GM12878 (cell line): Measurements from ENCODE around the gene SPIRE1. TPM values are rescaled to one million over a fixed set of nuclear protein-coding genes. Genes with fewer than 3 reads are reported as not detected.
"Not testable (repeated sequence)": the region's sequence is repeated elsewhere in the genome, so short reads cannot be mapped to it uniquely, and the experiment has no call there.

Source experiments
- ATAC-seq: fragments of 200-7000 bp; cut with Tn5 transposase; 3 replicates; pipeline ENCODE4 v1.9.1; 2020; ENCODE audit warnings: mild to moderate bottlenecking, moderate library complexity
- BruUV-seq: library from RNA; stranded (reverse); fragments of 400-500 nt; replicated peaks from 2 replicates; lab custom pipeline; 2021; lab: Mats Ljungman, UMichigan
- CTCF ChIA-PET: fragments of 300-600 bp; sonication (Branson Sonifier 250); formaldehyde crosslinking; extraction: SDS; loops from one replicate; lab custom pipeline; 2021; ENCODE audit warnings: inconsistent platforms; lab: Yijun Ruan, JAX
- POLR2A ChIA-PET: fragments of 350-600 bp; formaldehyde crosslinking; extraction: SDS; loops from one replicate; lab custom pipeline; 2021; ENCODE audit warnings: inconsistent platforms; lab: Charles Lee
- RAD21 ChIA-PET: fragments of 300-600 bp; sonication (Branson Sonifier 250); formaldehyde crosslinking; loops from one replicate; lab custom pipeline; 2023; ENCODE audit warnings: antibody characterized with exemption; ENCODE audit not compliant: unreplicated experiment; lab: Charles Lee
- SMC1A ChIA-PET: fragments of 300-600 bp; sonication (Branson Sonifier 250); formaldehyde crosslinking; loops from one replicate; lab custom pipeline; 2023; ENCODE audit not compliant: unreplicated experiment, uncharacterized antibody; lab: Charles Lee
- DNase-seq: peaks from one replicate; pipeline ENCODE4 v3.0.0-alpha.2; 2011; ENCODE audit warnings: low read depth, low spot score
- FAIRE-seq: peaks from 3 replicates; lab custom pipeline; 2011; peaks lifted over from hg19 to GRCh38; lab: Jason Lieb, UNC
- H2AFZ ChIP-seq: 2 replicates; pipeline ENCODE4 v1.6.0; 2011; ENCODE audit warnings: low read depth, low read length, control low read depth; ENCODE audit not compliant: control insufficient read depth
- H3K27ac ChIP-seq: 2 replicates; pipeline ENCODE4 v1.5.1; 2011; ENCODE audit warnings: control low read depth; ENCODE audit not compliant: control insufficient read depth, insufficient read depth
- H3K27me3 ChIP-seq, 2 experiments: replicated peaks in 1 of 2; 2 replicates each; pipeline versions ENCODE4 v1.6.0 to v1.6.1; 2011; ENCODE audit warnings: low read length in 1 of 2; ENCODE audit not compliant: control insufficient read depth in 2 of 2, insufficient read depth in 2 of 2
- H3K36me3 ChIP-seq, 2 experiments: 2 replicates each; pipeline ENCODE4 v1.5.1; 2011; ENCODE audit warnings: low read length in 1 of 2; ENCODE audit not compliant: control insufficient read depth in 2 of 2, insufficient read depth in 2 of 2
- H3K4me1 ChIP-seq: 2 replicates; pipeline ENCODE4 v1.6.1; 2011; ENCODE audit warnings: mild to moderate bottlenecking, low read length, moderate library complexity, mixed read lengths; ENCODE audit not compliant: control insufficient read depth, insufficient read depth
- H3K4me2 ChIP-seq: 2 replicates; pipeline ENCODE4 v1.6.0; 2011; ENCODE audit warnings: control low read depth; ENCODE audit not compliant: control insufficient read depth, insufficient read depth
- H3K4me3 ChIP-seq: fragments of 200-600 bp; sonication (generic); 2 replicates; pipeline ENCODE4 v1.5.1; 2016
- H3K79me2 ChIP-seq: 2 replicates; pipeline ENCODE4 v1.6.0; 2011; ENCODE audit warnings: low read length; ENCODE audit not compliant: control insufficient read depth, insufficient read depth
- H3K9ac ChIP-seq: 2 replicates; pipeline ENCODE4 v1.8.0; 2011; ENCODE audit warnings: low read length, control low read depth, mixed read lengths; ENCODE audit not compliant: control insufficient read depth, insufficient read depth
- H3K9me3 ChIP-seq: replicated peaks from 3 replicates; pipeline ENCODE4 v1.5.1; 2011; ENCODE audit warnings: mild to moderate bottlenecking, low read length; ENCODE audit not compliant: control insufficient read depth, insufficient read depth
- H4K20me1 ChIP-seq: 2 replicates; pipeline ENCODE4 v1.6.0; 2011; ENCODE audit not compliant: control insufficient read depth, insufficient read depth
- CREB1 ChIP-seq: IDR thresholded peaks from 2 replicates; pipeline ENCODE4 v1.6.1; 2012; ENCODE audit warnings: low read depth, mild to moderate bottlenecking, inconsistent platforms
- SKIL ChIP-seq: fragments of 450-650 bp; IDR thresholded peaks from 2 replicates; pipeline ENCODE4 v1.6.1; 2017; ENCODE audit warnings: mild to moderate bottlenecking, low read depth, inconsistent platforms; ENCODE audit not compliant: poor library complexity, severe bottlenecking
- WGBS: methylation state at CpG from one replicate; pipeline ENCODE4 v1.1.6; 2016; ENCODE audit warnings: low lambda C conversion rate; ENCODE audit not compliant: insufficient replicate concordance, insufficient coverage; ENCODE audit errors: missing lambda C conversion rate; 5-methylcytosine and 5-hydroxymethylcytosine counted together
- in situ Hi-C: fragments of 300-500 bp; cut with MboI; formaldehyde crosslinking; loops from 9 replicates; pipeline ENCODE4 v1.14.3; 2018; ENCODE audit warnings: mixed read lengths
- intact Hi-C: fragments of 100-400 bp; cut with micrococcal nuclease; formaldehyde crosslinking; loops from one replicate; pipeline ENCODE4 v1.14.2; 2022; ENCODE audit not compliant: unreplicated experiment
- polyA plus RNA-seq, 11 experiments: library from polyadenylated mRNA; depleted of rRNA in 4 of 11; unstranded in 6 of 11; stranded (reverse) in 5 of 11; fragments of >200 nt; fragmentation: Nextera tagmentation in 4 of 11; fragmentation: Illumina TruSeq in 1 of 11; extraction: Ambion mirVana in 4 of 11; extraction: Trizol in 1 of 11; gene quantifications; 1 replicate in 1 of 11; 2 replicates in 10 of 11; pipeline versions ENCODE4 v1.2.1 to v1.2.3, GENCODE V29; 2011 to 2016; ENCODE audit warnings: inconsistent platforms in 2 of 11, missing spikeins in 2 of 11, low read depth in 1 of 11
- total RNA-seq, 4 experiments: library from RNA; depleted of rRNA in 3 of 4; stranded (reverse); fragments of >200 nt in 3 of 4; fragmentation: Illumina TruSeq in 1 of 4; extraction: Trizol in 1 of 4; gene quantifications; 2 replicates each; pipeline versions ENCODE4 v1.2.1 to v1.2.3, GENCODE V29; 2013 to 2021

SPIRE1 gene
- total and polyA plus RNA-seq, 10 of the 15 experiments (the other 5 are each of a cell fraction or from before 2014, with no cell fraction given), result 0.18 to 9.2 (median 4.3) TPM

GRCh38 chr18:12540751-12541150 lies 117.2 kb downstream of the SPIRE1 start:
- DNase-seq, result no peak
- H2AFZ ChIP-seq, result no peak overlapping the region
- no peak for ATAC-seq
- TF ChIP-seq SKIL (no peak), CREB1 (no peak)
- no peaks in the 10 kb centered on the region for H3K27me3 ChIP-seq
- SMC1A ChIA-PET, result no interaction called here
- H3K4me1 ChIP-seq, result no peaks in the 10 kb centered on the region
- H3K9me3 ChIP-seq, result no peaks in the 10 kb centered on the region; the same call in 2 of the 3 replicates
- H3K4me2 ChIP-seq, result no peak overlapping the region
- RAD21 ChIA-PET, result no interaction called here
- in situ Hi-C loops, result no loop called here
- no TSS peak for BruUV-seq
- POLR2A ChIA-PET, result no interaction called here
- H3K79me2 ChIP-seq, result no peaks in the 10 kb centered on the region
- no peak overlapping the region for H3K9ac ChIP-seq
- H3K27ac ChIP-seq, result no peak overlapping the region
- no peaks in the 10 kb centered on the region for H3K36me3 ChIP-seq
- intact Hi-C loops, result loop anchor here (5.0 kb wide), 1 partner anchor 117 kb away; the partner anchor contains the start of gene SPIRE1
- H4K20me1 ChIP-seq, result no peaks in the 10 kb centered on the region
- no peak overlapping the region for H3K4me3 ChIP-seq
- WGBS, result 92% methylated on average over 2 of the region's 2 CpGs
- CTCF ChIA-PET, result interaction anchor here (1.3 kb wide), 1 partner anchor 34 kb away, joined by 3 read pairs; no protein-coding TSS in a partner anchor
- FAIRE-seq, result no peak

GRCh38 chr18:12539158-12539557 lies 118.7 kb downstream of the SPIRE1 start:
- BruUV-seq, POLR2A ChIA-PET, SMC1A ChIA-PET: not testable (repeated sequence)

More at GRCh38 chr18:12539158-12539557, 118.7 kb downstream of the SPIRE1 start:
- ATAC-seq, H3K4me2 ChIP-seq, H4K20me1 ChIP-seq, H3K36me3 ChIP-seq, H3K4me3 ChIP-seq, FAIRE-seq, H2AFZ ChIP-seq, H3K27ac ChIP-seq, H3K4me1 ChIP-seq, in situ Hi-C loops, RAD21 ChIA-PET, H3K79me2 ChIP-seq, DNase-seq, H3K9me3 ChIP-seq, H3K27me3 ChIP-seq, H3K9ac ChIP-seq: not testable (repeated sequence)
- intact Hi-C loops, result loop anchor here (10.0 kb wide), 2 partner anchors 144 to 396 kb away; no protein-coding TSS in a partner anchor
- 58% methylated on average over 4 of the region's 4 CpGs for WGBS
- CTCF ChIA-PET, result interaction anchor here (0.8 to 1.7 kb wide), 4 partner anchors 120 to 147 kb away, joined by 3 to 5 read pairs (median 4); no protein-coding TSS in a partner anchor
